Measurements from ENCODE around the gene PTP4A2.

- no peak for TF ChIP-seq CTCF (IDR thresholded peaks at IDR 0.05)
- TF ChIP-seq EP300 (IDR thresholded peaks at IDR 0.05) = no peak
- no peak for TF ChIP-seq POLR2A (IDR thresholded peaks at IDR 0.05)
Observed at GRCh38 chr1:31859044-31859443, 79.1 kb downstream of the PTP4A2 start.

Measured in tibial nerve (tissue), 4 donors.